H1 (cell line): Measurements from ENCODE around the gene INPP4B. TPM values are rescaled to one million over a fixed set of nuclear protein-coding genes. Genes with fewer than 3 reads are reported as not detected.

Source experiments
- CTCF ChIA-PET: fragments of 300-600 bp; sonication (Branson Sonifier 250); formaldehyde crosslinking; loops from one replicate; lab custom pipeline; 2021; ENCODE audit not compliant: partially characterized antibody; lab: Charles Lee
- POLR2A ChIA-PET: fragments of 300-600 bp; sonication (Branson Sonifier 250); formaldehyde crosslinking; loops from one replicate; lab custom pipeline; 2021; ENCODE audit warnings: inconsistent platforms; ENCODE audit not compliant: partially characterized antibody; lab: Charles Lee
- DNase-seq, 2 experiments: peaks; one replicate each; pipeline versions ENCODE4 v3.0.0 to v3.0.0-alpha.2; 2010 to 2022; ENCODE audit warnings: low spot score in 2 of 2, low read depth in 1 of 2, mixed read lengths in 1 of 2
- FAIRE-seq: peaks from 2 replicates; lab custom pipeline; 2011; peaks lifted over from hg19 to GRCh38; lab: Jason Lieb, UNC
- H2AFZ ChIP-seq: 2 replicates; pipeline ENCODE4 v1.8.1; 2012; ENCODE audit warnings: low read length, inconsistent platforms
- H2AK5ac ChIP-seq: 2 replicates; pipeline ENCODE4 v1.6.1; 2013; ENCODE audit warnings: low read depth, low read length
- H2BK120ac ChIP-seq: replicated peaks from 2 replicates; pipeline ENCODE3; 2013; ENCODE audit warnings: low read depth, low read length, inconsistent platforms
- H2BK12ac ChIP-seq: 2 replicates; pipeline ENCODE4 v1.6.1; 2013; ENCODE audit warnings: low read depth, low read length
- H2BK15ac ChIP-seq: 2 replicates; pipeline ENCODE4 v1.6.1; 2013; ENCODE audit warnings: low read length
- H2BK20ac ChIP-seq: 2 replicates; pipeline ENCODE4 v1.6.1; 2013; ENCODE audit warnings: low read length
- H2BK5ac ChIP-seq: 2 replicates; pipeline ENCODE4 v1.6.1; 2013; ENCODE audit warnings: low read depth, low read length
- H3K14ac ChIP-seq: 2 replicates; pipeline ENCODE4 v1.6.1; 2013; ENCODE audit warnings: inconsistent platforms; ENCODE audit not compliant: insufficient read length
- H3K18ac ChIP-seq: 2 replicates; pipeline ENCODE4 v1.6.1; 2013; ENCODE audit warnings: low read length; ENCODE audit errors: extremely low read depth
- H3K23ac ChIP-seq: 2 replicates; pipeline ENCODE4 v1.6.1; 2013; ENCODE audit warnings: inconsistent platforms; ENCODE audit not compliant: insufficient read length
- H3K23me2 ChIP-seq: 2 replicates; pipeline ENCODE4 v1.6.1; 2013; ENCODE audit warnings: low read depth, low read length
- H3K27ac ChIP-seq: 2 replicates; pipeline ENCODE4 v1.6.1; 2011; ENCODE audit warnings: low read depth, low read length, inconsistent platforms
- H3K27me3 ChIP-seq, 4 experiments: replicated peaks in 1 of 4; 1 replicate in 1 of 4; 2 replicates in 3 of 4; pipeline versions ENCODE4 v1.6.1 to v1.8.1; 2011 to 2013; ENCODE audit warnings: low read length in 3 of 4, mild to moderate bottlenecking in 3 of 4, inconsistent platforms in 2 of 4, mixed read lengths in 2 of 4, moderate library complexity in 1 of 4; ENCODE audit not compliant: control insufficient read depth in 3 of 4, insufficient read depth in 3 of 4; ENCODE audit errors: extremely low read depth in 1 of 4
- H3K36me3 ChIP-seq, 4 experiments: 2 replicates each; pipeline versions ENCODE4 v1.6.1 to v1.8.1; 2011 to 2013; ENCODE audit warnings: mild to moderate bottlenecking in 4 of 4, low read length in 3 of 4, moderate library complexity in 2 of 4, control low read depth in 1 of 4, inconsistent platforms in 1 of 4; ENCODE audit not compliant: insufficient read depth in 4 of 4, control insufficient read depth in 2 of 4
- H3K4ac ChIP-seq: replicated peaks from 2 replicates; pipeline ENCODE3; 2013; ENCODE audit warnings: low read length, low read depth, mixed read lengths, inconsistent platforms; ENCODE audit not compliant: insufficient read length
- H3K4me1 ChIP-seq, 4 experiments: replicated peaks in 1 of 4; 1 replicate in 1 of 4; 2 replicates in 3 of 4; pipeline versions ENCODE4 v1.6.1 to v1.8.1; 2011 to 2013; ENCODE audit warnings: low read length in 3 of 4, inconsistent platforms in 2 of 4, mixed read lengths in 1 of 4; ENCODE audit not compliant: insufficient read depth in 4 of 4, control insufficient read depth in 3 of 4
- H3K4me2 ChIP-seq, 2 experiments: 2 replicates each; pipeline versions ENCODE4 v1.6.1 to v1.8.1; 2011 to 2013; ENCODE audit warnings: low read depth in 2 of 2, low read length in 2 of 2, control low read depth in 1 of 2, inconsistent platforms in 1 of 2, mild to moderate bottlenecking in 1 of 2; ENCODE audit not compliant: insufficient read depth in 1 of 2
- H3K4me3 ChIP-seq, 4 experiments: fragments of 200-600, 300-600 bp in 1 of 4; sonication (generic), shearing (Covaris generic), sonication (Bioruptor Twin) in 1 of 4; 2 replicates each; pipeline versions ENCODE4 v1.5.1 to v1.8.1; 2011 to 2016; ENCODE audit warnings: low read length in 4 of 4, low read depth in 3 of 4, control low read depth in 2 of 4, inconsistent platforms in 2 of 4, mild to moderate bottlenecking in 2 of 4, mixed read lengths in 1 of 4, moderate library complexity in 1 of 4; ENCODE audit not compliant: insufficient read depth in 2 of 4; ENCODE audit errors: extremely low read depth in 1 of 4
- H3K56ac ChIP-seq: replicated peaks from 2 replicates; pipeline ENCODE3; 2013; ENCODE audit warnings: low read depth, mild to moderate bottlenecking, mixed read lengths, low read length, inconsistent platforms; ENCODE audit not compliant: insufficient read length
- H3K79me1 ChIP-seq: 2 replicates; pipeline ENCODE4 v1.6.1; 2013; ENCODE audit warnings: low read depth, low read length, control low read depth
- H3K79me2 ChIP-seq, 2 experiments: 2 replicates each; pipeline versions ENCODE4 v1.6.1 to v1.8.1; 2012 to 2013; ENCODE audit warnings: low read length in 2 of 2, mild to moderate bottlenecking in 2 of 2, inconsistent platforms in 1 of 2; ENCODE audit not compliant: insufficient read depth in 2 of 2, control insufficient read depth in 1 of 2
- H3K9ac ChIP-seq, 4 experiments: replicated peaks in 1 of 4; 1 replicate in 1 of 4; 2 replicates in 3 of 4; pipeline versions ENCODE4 v1.6.1 to v1.8.1; 2011 to 2013; ENCODE audit warnings: low read depth in 3 of 4, low read length in 3 of 4, control low read depth in 2 of 4, mild to moderate bottlenecking in 2 of 4, moderate library complexity in 2 of 4, inconsistent platforms in 1 of 4; ENCODE audit errors: extremely low read depth in 1 of 4
- H3K9me3 ChIP-seq, 2 experiments: 2 replicates each; pipeline versions ENCODE4 v1.6.1 to v1.8.1; 2012 to 2013; ENCODE audit warnings: mild to moderate bottlenecking in 2 of 2, moderate library complexity in 2 of 2, control low read depth in 1 of 2, inconsistent platforms in 1 of 2, low read depth in 1 of 2, low read length in 1 of 2, mixed read lengths in 1 of 2; ENCODE audit not compliant: insufficient read depth in 2 of 2
- H4K20me1 ChIP-seq, 2 experiments: replicated peaks in 1 of 2; 2 replicates each; pipeline versions ENCODE3 to v1.8.1; 2011 to 2013; ENCODE audit warnings: inconsistent platforms in 2 of 2, low read length in 2 of 2, mild to moderate bottlenecking in 1 of 2; ENCODE audit not compliant: insufficient read depth in 2 of 2, control insufficient read depth in 1 of 2
- H4K5ac ChIP-seq: 2 replicates; pipeline ENCODE4 v1.6.1; 2013; ENCODE audit warnings: low read length, low read depth, mixed read lengths, inconsistent platforms; ENCODE audit not compliant: insufficient read length
- H4K8ac ChIP-seq: 2 replicates; pipeline ENCODE4 v1.8.0; 2013; ENCODE audit warnings: mild to moderate bottlenecking, moderate library complexity, low read length, inconsistent platforms; ENCODE audit not compliant: insufficient read depth; ENCODE audit errors: extremely low read depth
- H4K91ac ChIP-seq: replicated peaks from 2 replicates; pipeline ENCODE3; 2013; ENCODE audit warnings: low read length, mixed read lengths, inconsistent platforms; ENCODE audit not compliant: insufficient read length
- CBX8 ChIP-seq: fragments of 300-800, 300-1000 bp; sonication (generic); IDR thresholded peaks from 2 replicates; pipeline ENCODE4 v1.7.1; 2016; ENCODE audit warnings: low read depth, low read length, borderline replicate concordance
- EGR1 ChIP-seq: IDR thresholded peaks from 2 replicates; pipeline ENCODE4 v1.6.1; 2011; ENCODE audit warnings: low read depth, low read length, borderline replicate concordance
- KDM1A ChIP-seq: fragments of 200-600, 300-600 bp; sonication (generic); IDR thresholded peaks from 2 replicates; pipeline ENCODE4 v1.7.1; 2016; ENCODE audit warnings: mild to moderate bottlenecking, low read length, borderline replicate concordance
- POLR2A ChIP-seq, 2 experiments: IDR thresholded peaks; 1 replicate in 1 of 2; 2 replicates in 1 of 2; pipeline ENCODE4 v1.6.1; 2011; ENCODE audit warnings: low read depth in 2 of 2, low read length in 2 of 2, mild to moderate bottlenecking in 2 of 2; ENCODE audit errors: control extremely low read depth in 1 of 2
- RAD21 ChIP-seq, 2 experiments: IDR thresholded peaks in 1 of 2; conservative IDR thresholded peaks in 1 of 2; 2 replicates each; pipeline ENCODE4 v1.6.1; 2011; ENCODE audit warnings: low read depth in 2 of 2, low read length in 2 of 2, improper control_type of control experiment in 1 of 2, inconsistent platforms in 1 of 2, mild to moderate bottlenecking in 1 of 2, moderate library complexity in 1 of 2
- SIX5 ChIP-seq: IDR thresholded peaks from 2 replicates; pipeline ENCODE4 v1.6.1; 2011; ENCODE audit warnings: mild to moderate bottlenecking, low read depth, low read length
- TAF1 ChIP-seq: IDR thresholded peaks from 2 replicates; pipeline ENCODE4 v1.6.1; 2011; ENCODE audit warnings: mild to moderate bottlenecking, low read depth, low read length
- polyA plus RNA-seq, 7 experiments: library from polyadenylated mRNA; depleted of rRNA in 3 of 7; stranded (reverse) in 5 of 7; unstranded in 2 of 7; fragments of >200 nt in 5 of 7; fragments of 200-250 nt in 2 of 7; gene quantifications; 1 replicate in 5 of 7; 2 replicates in 1 of 7; 4 replicates in 1 of 7; pipeline versions ENCODE4 v1.2.1 to v1.2.3, GENCODE V29; 2011 to 2013; ENCODE audit warnings: missing spikeins in 2 of 7, mixed read lengths in 2 of 7
- total RNA-seq: library from RNA; stranded (reverse); fragmentation: NEBNext Ultra II Directional; extraction: Animal tissue kit (Norgen Biotek cat#: 25700); gene quantifications from 2 replicates; pipeline ENCODE4 v1.2.1, GENCODE V29; 2021
- TF ChIP-seq, protein P1 (sequence below): IDR thresholded peaks from 2 replicates; pipeline ENCODE4 v1.6.1; 2011; ENCODE audit warnings: low read depth, mild to moderate bottlenecking, low read length; ENCODE audit not compliant: insufficient read depth

The INPP4B gene
- total and polyA plus RNA-seq, 2 of the 8 experiments (the other 6 are each of a cell fraction or from before 2014, with no cell fraction given), result 0.11 to 0.54 TPM

DNA sequence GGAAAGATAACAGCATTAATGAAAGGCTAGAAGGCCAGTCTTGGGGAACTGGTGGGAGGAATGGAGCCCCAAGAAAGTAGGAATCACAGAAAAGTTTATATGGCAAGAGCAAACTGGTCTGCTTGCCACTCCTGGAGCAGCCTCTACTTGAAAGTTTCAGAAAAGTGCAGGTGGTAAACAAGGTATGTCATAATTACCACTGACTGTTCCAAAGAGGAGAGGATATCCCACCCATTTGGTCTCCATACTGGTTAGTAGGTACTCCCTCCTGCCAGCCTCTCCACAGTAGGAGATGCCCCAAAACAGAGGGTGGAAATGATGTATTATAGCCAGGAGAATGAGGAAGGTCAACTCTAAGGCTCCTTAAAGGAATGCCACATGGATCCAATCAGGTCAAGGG is 145.1 kb downstream of the INPP4B start:
- H2BK20ac ChIP-seq, result no peak overlapping the region
- no peak overlapping the region for H3K4me3 ChIP-seq
- no peak overlapping the region for H2BK5ac ChIP-seq
- H3K56ac ChIP-seq, result no peak overlapping the region
- no peaks in the 10 kb centered on the region for H3K9me3 ChIP-seq
- no peak overlapping the region for H2AFZ ChIP-seq
- ChIA-PET POLR2A (no interaction called here), CTCF (interaction anchor here (0.6 to 0.7 kb wide), 2 partner anchors 67 to 418 kb away, joined by 3 read pairs; no protein-coding TSS in a partner anchor)
- H3K4ac ChIP-seq, result no peak overlapping the region
- no peak overlapping the region for H3K9ac ChIP-seq
- H3K79me2 ChIP-seq, result no peaks in the 10 kb centered on the region
- no peak overlapping the region for H3K14ac ChIP-seq
- H3K18ac ChIP-seq, result no peak overlapping the region
- 0 out of 7 replicates have a peak, but pooled peaks cover 0 to 3% (median 0%) of the 10 kb centered on the region in 4 experiments for H3K27me3 ChIP-seq
- no peak overlapping the region for H2BK120ac ChIP-seq
- no peaks in the 10 kb centered on the region; the same call in 1 of the 2 replicates for H3K23me2 ChIP-seq
- H3K27ac ChIP-seq, result no peak overlapping the region
- FAIRE-seq (no peak), DNase-seq (no peak)
- H2BK12ac ChIP-seq, result no peak overlapping the region
- H3K4me2 ChIP-seq, result no peak overlapping the region
- no peaks in the 10 kb centered on the region for H4K20me1 ChIP-seq
- no peak overlapping the region for H2AK5ac ChIP-seq
- no peak overlapping the region for H4K91ac ChIP-seq
- H4K5ac ChIP-seq, result no peak overlapping the region
- TF ChIP-seq CBX8 (no peak), POLR2A (IDR thresholded peaks at IDR 0.05; ENCODE audit: control extremely low read depth in 1 of 2, low read depth in 2 of 2, low read length in 2 of 2) (no peak), KDM1A (no peak), RAD21 (IDR thresholded peaks at IDR 0.05 in 1 of 2, conservative IDR thresholded peaks at IDR 0.05 in 1 of 2; ENCODE audit: low read depth in 2 of 2, low read length in 2 of 2) (no peak), TAF1 (no peak), SIX5 (no peak), EGR1 (no peak)
- TF ChIP-seq, protein P1, sequence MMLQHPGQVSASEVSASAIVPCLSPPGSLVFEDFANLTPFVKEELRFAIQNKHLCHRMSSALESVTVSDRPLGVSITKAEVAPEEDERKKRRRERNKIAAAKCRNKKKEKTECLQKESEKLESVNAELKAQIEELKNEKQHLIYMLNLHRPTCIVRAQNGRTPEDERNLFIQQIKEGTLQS, result no peak
- TF ChIP-seq, all 59 proteins: peak for 0
- Histone ChIP-seq H3K36me3 (no peaks in the 10 kb centered on the region), H3K4me1 (no peaks in the 10 kb centered on the region), H3K79me1 (no peaks in the 10 kb centered on the region), H2BK15ac (no peak overlapping the region), H4K8ac (no peak overlapping the region), H3K23ac (no peak overlapping the region)
